CD4-positive, alpha-beta memory T cell (primary cell): ENCODE measurements around the gene GP9. TPM values are rescaled to one million over a fixed set of nuclear protein-coding genes. Genes with fewer than 3 reads are reported as not detected.
A peak's percentile ranks its signal among the peaks of the same experiment; 100 is the strongest.

Experiments used
- CTCF ChIA-PET: fragments of 350-600 bp; sonication (Branson Sonifier 250); formaldehyde crosslinking; loops from one replicate; lab custom pipeline; 2021; ENCODE audit warnings: inconsistent platforms; ENCODE audit not compliant: partially characterized antibody; lab: Charles Lee
- POLR2A ChIA-PET: fragments of 350-600 bp; sonication (Branson Sonifier 250); formaldehyde crosslinking; loops from one replicate; lab custom pipeline; 2021; ENCODE audit not compliant: partially characterized antibody; lab: Charles Lee
- DNase-seq, 5 donors: peaks; one replicate each; pipeline versions ENCODE4 v3.0.0 to v3.0.0-alpha.2; 2020 to 2022; ENCODE audit warnings: mixed read lengths in 1 of 5
- H3K27ac ChIP-seq: one replicate; pipeline ENCODE4 v1.7.0; 2013; ENCODE audit warnings: low read depth, low read length
- H3K27me3 ChIP-seq: 2 replicates; pipeline ENCODE4 v1.7.0; 2013; ENCODE audit warnings: mild to moderate bottlenecking, low read length, moderate library complexity; ENCODE audit not compliant: insufficient read depth
- H3K36me3 ChIP-seq: 2 replicates; pipeline ENCODE4 v1.7.0; 2013; ENCODE audit warnings: mild to moderate bottlenecking, low read length, moderate library complexity; ENCODE audit not compliant: insufficient read depth
- H3K4me1 ChIP-seq: 2 replicates; pipeline ENCODE4 v1.7.0; 2013; ENCODE audit warnings: mild to moderate bottlenecking, low read length, moderate library complexity; ENCODE audit not compliant: insufficient read depth
- H3K4me3 ChIP-seq, 2 donors: one replicate each; pipeline ENCODE4 v1.7.0; 2013; ENCODE audit warnings: low read length in 2 of 2, mild to moderate bottlenecking in 1 of 2
- H3K9me3 ChIP-seq, 2 donors: one replicate each; pipeline ENCODE4 v1.7.0; 2013; ENCODE audit warnings: low read length in 2 of 2, control low read depth in 1 of 2; ENCODE audit not compliant: control insufficient read depth in 1 of 2
- H3K27ac Mint-ChIP-seq, 7 donors: one replicate each; pipeline ENCODE4 v1.8.0; 2020 to 2021; ENCODE audit warnings: mixed read lengths in 7 of 7, mild to moderate bottlenecking in 6 of 7, inconsistent platforms in 3 of 7, moderate library complexity in 3 of 7
- H3K27me3 Mint-ChIP-seq, 2 donors: one replicate each; pipeline ENCODE4 v1.8.0; 2020 to 2021; ENCODE audit warnings: mixed read lengths in 2 of 2
- H3K36me3 Mint-ChIP-seq, 2 donors: one replicate each; pipeline ENCODE4 v1.8.0; 2020 to 2021; ENCODE audit warnings: mixed read lengths in 2 of 2, inconsistent platforms in 1 of 2, mild to moderate bottlenecking in 1 of 2
- H3K4me1 Mint-ChIP-seq, 4 donors: one replicate each; pipeline ENCODE4 v1.8.0; 2020 to 2021; ENCODE audit warnings: mixed read lengths in 4 of 4, mild to moderate bottlenecking in 1 of 4
- H3K4me3 Mint-ChIP-seq, 8 donors: one replicate each; pipeline ENCODE4 v1.8.0; 2020 to 2021; ENCODE audit warnings: mixed read lengths in 8 of 8, mild to moderate bottlenecking in 7 of 8, moderate library complexity in 6 of 8, inconsistent platforms in 3 of 8
- H3K9me3 Mint-ChIP-seq, 8 donors: one replicate each; pipeline ENCODE4 v1.8.0; 2020 to 2021; ENCODE audit warnings: mixed read lengths in 8 of 8, mild to moderate bottlenecking in 5 of 8, inconsistent platforms in 3 of 8, moderate library complexity in 1 of 8
- intact Hi-C: fragments of 100-400 bp; cut with micrococcal nuclease; formaldehyde crosslinking; loops from one replicate; pipeline ENCODE4 v1.15.1; 2023
- polyA plus RNA-seq, 2 donors: library from polyadenylated mRNA; unstranded; fragments of 300-500 nt; fragmentation: Illumina TruSeq; gene quantifications; one replicate each; pipeline ENCODE4 v1.2.3, GENCODE V29; 2021
- total RNA-seq, 2 experiments: library from RNA; stranded (reverse); gene quantifications; one replicate each; pipeline ENCODE4 v1.2.3, GENCODE V29; 2021

The GP9 gene
- total and polyA plus RNA-seq, 4 experiments from 2014 or later, result not detected

GRCh38 chr3:129101370-129102138, 41.0 kb downstream of the GP9 start:
- H3K9me3 ChIP-seq, result no peaks in the 10 kb centered on the region
- DNase-seq, result no peak
- CTCF ChIA-PET, result interaction anchor here (1.2 to 1.5 kb wide), 5 partner anchors 15 to 132 kb away, joined by 3 to 6 read pairs (median 4); no protein-coding TSS in a partner anchor
- peak overlapping the region in 2 of 8 donors; percentile 32 to 61 for H3K4me3 Mint-ChIP-seq
- no peaks in the 10 kb centered on the region for H3K27me3 ChIP-seq
- H3K27me3 Mint-ChIP-seq, result no peaks in the 10 kb centered on the region
- POLR2A ChIA-PET, result interaction anchor here (0.6 to 7.5 kb wide), 3 partner anchors 17 to 44 kb away, joined by 3 to 64 read pairs (median 6); partner anchors contain the start of gene RAB43
- intact Hi-C loops, result no loop called here
- H3K27ac ChIP-seq, result no peak overlapping the region
- H3K36me3 Mint-ChIP-seq, result peaks cover 21 to 48% of the 10 kb centered on the region in 2 donors
- peak overlapping the region; percentile 48 to 86 (median 55) for H3K27ac Mint-ChIP-seq
- no peak overlapping the region for H3K4me3 ChIP-seq
- peaks cover 49 to 88% (median 64%) of the 10 kb centered on the region in 4 donors for H3K4me1 Mint-ChIP-seq
- peaks cover 9% of the 10 kb centered on the region for H3K36me3 ChIP-seq
- H3K4me1 ChIP-seq, result peaks cover 46% of the 10 kb centered on the region
- H3K9me3 Mint-ChIP-seq, result no peaks in the 10 kb centered on the region

GRCh38 chr3:129103296-129103695, 42.7 kb downstream of the GP9 start:
- peak overlapping the region in 6 of 7 donors; percentile 7 to 76 (median 68) for H3K27ac Mint-ChIP-seq
- H3K27me3 ChIP-seq, result no peaks in the 10 kb centered on the region

GRCh38 chr3:129104051-129104450, 43.5 kb downstream of the GP9 start:
- no peak for DNase-seq
- peaks cover 18 to 54% of the 10 kb centered on the region in 2 donors for H3K36me3 Mint-ChIP-seq
- Histone ChIP-seq H3K4me3 (no peak overlapping the region), H3K4me1 (peaks cover 61% of the 10 kb centered on the region), H3K27me3 (no peaks in the 10 kb centered on the region), H3K27ac (no peak overlapping the region), H3K36me3 (peaks cover 26% of the 10 kb centered on the region), H3K9me3 (no peaks in the 10 kb centered on the region)
- peaks cover 45 to 93% (median 66%) of the 10 kb centered on the region in 4 donors for H3K4me1 Mint-ChIP-seq
- ChIA-PET CTCF (no interaction called here), POLR2A (interaction anchor here (7.5 kb wide), 1 partner anchor 15 kb away, joined by 64 read pairs; the partner anchor contains the start of gene RAB43)
- peak overlapping the region in 1 of 8 donors; percentile 1 for H3K4me3 Mint-ChIP-seq
- H3K9me3 Mint-ChIP-seq, result no peaks in the 10 kb centered on the region
- intact Hi-C loops, result no loop called here
- H3K27ac Mint-ChIP-seq, result peak overlapping the region in 5 of 7 donors; percentile 27 to 84 (median 71)
- H3K27me3 Mint-ChIP-seq, result no peaks in the 10 kb centered on the region

More at GRCh38 chr3:129103296-129103695, 42.7 kb downstream of the GP9 start:
- ChIA-PET POLR2A (interaction anchor here (7.5 kb wide), 1 partner anchor 16 kb away, joined by 64 read pairs; the partner anchor contains the start of gene RAB43), CTCF (interaction anchor here (0.7 to 0.9 kb wide), 2 partner anchors 50 to 132 kb away, joined by 3 read pairs; no protein-coding TSS in a partner anchor)
- Mint-ChIP-seq H3K9me3 (no peaks in the 10 kb centered on the region), H3K27me3 (no peaks in the 10 kb centered on the region), H3K36me3 (peaks cover 14 to 49% of the 10 kb centered on the region in 2 donors), H3K4me1 (peaks cover 47 to 90% (median 63%) of the 10 kb centered on the region in 4 donors), H3K4me3 (peak overlapping the region in 2 of 8 donors; percentile 41 to 47)
- H3K4me1 ChIP-seq, result peaks cover 59% of the 10 kb centered on the region
- no peak overlapping the region for H3K27ac ChIP-seq
- H3K4me3 ChIP-seq, result no peak overlapping the region
- no peak for DNase-seq
- no peaks in the 10 kb centered on the region for H3K9me3 ChIP-seq
- intact Hi-C loops, result no loop called here
- H3K36me3 ChIP-seq, result peaks cover 22% of the 10 kb centered on the region

GRCh38 chr3:129104498-129105079, 44.0 kb downstream of the GP9 start:
- intact Hi-C loops, result no loop called here
- peak overlapping the region in 1 of 8 donors; percentile 41 for H3K4me3 Mint-ChIP-seq
- no peaks in the 10 kb centered on the region for H3K27me3 ChIP-seq
- H3K27me3 Mint-ChIP-seq, result no peaks in the 10 kb centered on the region
- H3K27ac Mint-ChIP-seq, result peak overlapping the region in 6 of 7 donors; percentile 34 to 80 (median 57)
- ChIA-PET CTCF (no interaction called here), POLR2A (interaction anchor here (7.5 kb wide), 1 partner anchor 14 kb away, joined by 64 read pairs; the partner anchor contains the start of gene RAB43)
- no peaks in the 10 kb centered on the region for H3K9me3 Mint-ChIP-seq
- no peak overlapping the region for H3K27ac ChIP-seq
- no peak for DNase-seq
- peaks cover 16 to 52% of the 10 kb centered on the region in 2 donors for H3K36me3 Mint-ChIP-seq
- no peak overlapping the region for H3K4me3 ChIP-seq
- peaks cover 26% of the 10 kb centered on the region for H3K36me3 ChIP-seq
- H3K4me1 ChIP-seq, result peaks cover 61% of the 10 kb centered on the region
- no peaks in the 10 kb centered on the region for H3K9me3 ChIP-seq
- H3K4me1 Mint-ChIP-seq, result peaks cover 44 to 88% (median 65%) of the 10 kb centered on the region in 4 donors

- Histone ChIP-seq H3K36me3 (peaks cover 27% of the 10 kb centered on the region), H3K9me3 (no peaks in the 10 kb centered on the region), H3K4me3 (no peak overlapping the region), H3K4me1 (peaks cover 61% of the 10 kb centered on the region), H3K27me3 (no peaks in the 10 kb centered on the region), H3K27ac (no peak overlapping the region)
- no peak for DNase-seq
- intact Hi-C loops, result no loop called here
- peaks cover 19 to 53% of the 10 kb centered on the region in 2 donors for H3K36me3 Mint-ChIP-seq
- peak overlapping the region in 1 of 7 donors; percentile 41 for H3K27ac Mint-ChIP-seq
- H3K4me1 Mint-ChIP-seq, result peaks cover 43 to 85% (median 62%) of the 10 kb centered on the region in 4 donors
- no peaks in the 10 kb centered on the region for H3K27me3 Mint-ChIP-seq
- no peak overlapping the region for H3K4me3 Mint-ChIP-seq
- ChIA-PET CTCF (interaction anchor here (1.7 kb wide), 1 partner anchor 15 kb away, joined by 9 read pairs; the partner anchor contains the start of gene RAB43), POLR2A (interaction anchor here (7.5 kb wide), 1 partner anchor 13 kb away, joined by 64 read pairs; the partner anchor contains the start of gene RAB43)
- no peaks in the 10 kb centered on the region for H3K9me3 Mint-ChIP-seq
Measured at GRCh38 chr3:129105862-129106261, 45.3 kb downstream of the GP9 start.

GRCh38 chr3:129106320-129106719, 45.7 kb downstream of the GP9 start:
- Histone ChIP-seq H3K27me3 (no peaks in the 10 kb centered on the region), H3K27ac (no peak overlapping the region), H3K4me1 (peaks cover 61% of the 10 kb centered on the region), H3K36me3 (peaks cover 29% of the 10 kb centered on the region), H3K4me3 (no peak overlapping the region), H3K9me3 (no peaks in the 10 kb centered on the region)
- POLR2A ChIA-PET, result interaction anchor here (7.5 kb wide), 1 partner anchor 13 kb away, joined by 64 read pairs; the partner anchor contains the start of gene RAB43
- Mint-ChIP-seq H3K4me3 (no peak overlapping the region), H3K27me3 (no peaks in the 10 kb centered on the region), H3K27ac (peak overlapping the region in 1 of 7 donors; percentile 55), H3K36me3 (peaks cover 22 to 53% of the 10 kb centered on the region in 2 donors), H3K9me3 (no peaks in the 10 kb centered on the region), H3K4me1 (peaks cover 43 to 86% (median 61%) of the 10 kb centered on the region in 4 donors)
- CTCF ChIA-PET, result interaction anchor here (1.7 kb wide), 1 partner anchor 14 kb away, joined by 9 read pairs; the partner anchor contains the start of gene RAB43
- DNase-seq, result no peak
- intact Hi-C loops, result no loop called here
